ENCODE data around the gene ENPP6.

The ENPP6 gene

GRCh38 chr4:184238072-184238745 lies 20.5 kb upstream of the ENPP6 start:
- no peaks in the 10 kb centered on the region for H3K36me3 ChIP-seq (replicated peaks; ENCODE audit: insufficient read depth, low read length)
- H3K4me3 ChIP-seq (ENCODE audit: low read length), result no peak overlapping the region
- H3K4me2 ChIP-seq (ENCODE audit: low read depth, low read length), result no peak overlapping the region
- no peak for DNase-seq
- TF ChIP-seq EZH2phosphoT487 (IDR thresholded peaks at IDR 0.05; ENCODE audit: low read length), result no peak
- TF ChIP-seq CTCF (IDR thresholded peaks at IDR 0.05; ENCODE audit: low read length), result no peak
- TF ChIP-seq EZH2 (optimal IDR thresholded peaks at IDR 0.05; ENCODE audit: low read depth, low read length), result no peak
- no peak overlapping the region for H3K27ac ChIP-seq (ENCODE audit: low read length)
- no peak overlapping the region for H2AFZ ChIP-seq (ENCODE audit: low read length)
- no peaks in the 10 kb centered on the region for H3K9me2 ChIP-seq (replicated peaks; ENCODE audit: insufficient read depth, low read length)
- no peaks in the 10 kb centered on the region for H3K9me3 ChIP-seq (replicated peaks; ENCODE audit: insufficient read depth, low read length)
- no peaks in the 10 kb centered on the region for H3F3A ChIP-seq (ENCODE audit: insufficient read depth, low read length)
- no peaks in the 10 kb centered on the region for H4K20me1 ChIP-seq (ENCODE audit: insufficient read depth, low read length)
- no peaks in the 10 kb centered on the region for H3K4me1 ChIP-seq (ENCODE audit: low read length)
- H3K27me3 ChIP-seq (replicated peaks; ENCODE audit: insufficient read depth, low read length), result no peaks in the 10 kb centered on the region
- H3K9ac ChIP-seq (ENCODE audit: low read length), result no peak overlapping the region
- H3K79me2 ChIP-seq (ENCODE audit: low read length), result no peaks in the 10 kb centered on the region

- Histone ChIP-seq H3K9me3 (replicated peaks; ENCODE audit: insufficient read depth, low read length) (no peaks in the 10 kb centered on the region), H3K9ac (ENCODE audit: low read length) (no peak overlapping the region), H3K4me2 (ENCODE audit: low read depth, low read length) (no peak overlapping the region), H3K27ac (ENCODE audit: low read length) (no peak overlapping the region), H4K20me1 (ENCODE audit: insufficient read depth, low read length) (no peaks in the 10 kb centered on the region), H3K4me1 (ENCODE audit: low read length) (no peaks in the 10 kb centered on the region), H3K79me2 (ENCODE audit: low read length) (no peaks in the 10 kb centered on the region), H2AFZ (ENCODE audit: low read length) (no peak overlapping the region), H3F3A (ENCODE audit: insufficient read depth, low read length) (no peaks in the 10 kb centered on the region), H3K4me3 (ENCODE audit: low read length) (no peak overlapping the region), H3K36me3 (replicated peaks; ENCODE audit: insufficient read depth, low read length) (no peaks in the 10 kb centered on the region), H3K27me3 (replicated peaks; ENCODE audit: insufficient read depth, low read length) (no peaks in the 10 kb centered on the region), H3K9me2 (replicated peaks; ENCODE audit: insufficient read depth, low read length) (no peaks in the 10 kb centered on the region)
- TF ChIP-seq EZH2 (optimal IDR thresholded peaks at IDR 0.05; ENCODE audit: low read depth, low read length), result no peak
- TF ChIP-seq EZH2phosphoT487 (IDR thresholded peaks at IDR 0.05; ENCODE audit: low read length), result no peak
- TF ChIP-seq CTCF (IDR thresholded peaks at IDR 0.05; ENCODE audit: low read length), result no peak
- DNase-seq, result no peak
Observed at GRCh38 chr4:184237612-184238011, 19.9 kb upstream of the ENPP6 start.

DNA sequence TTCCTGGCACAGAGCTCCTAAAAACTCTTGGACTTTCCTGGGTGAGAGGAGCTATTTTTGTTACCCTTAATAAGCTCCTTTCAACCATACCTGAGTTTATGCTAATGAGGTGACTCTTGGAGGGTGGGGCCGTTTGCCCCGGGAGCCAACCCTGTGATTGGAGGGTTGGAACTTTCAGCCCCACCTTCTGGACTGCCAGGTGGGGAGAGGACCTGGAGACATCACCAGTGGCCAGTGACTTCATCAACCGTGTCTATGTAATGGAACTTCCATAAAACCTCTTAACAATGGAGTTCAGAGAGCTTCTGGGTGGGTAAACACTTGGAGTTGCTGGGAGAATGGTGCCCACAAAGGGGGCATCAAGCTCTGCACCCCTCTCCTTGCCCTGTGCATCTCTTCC lies 17.9 kb upstream of the ENPP6 start:
- Histone ChIP-seq H3K4me1 (ENCODE audit: low read length) (no peaks in the 10 kb centered on the region), H3K27ac (ENCODE audit: low read length) (no peak overlapping the region), H3F3A (ENCODE audit: insufficient read depth, low read length) (no peaks in the 10 kb centered on the region), H3K4me3 (ENCODE audit: low read length) (no peak overlapping the region), H3K9me3 (replicated peaks; ENCODE audit: insufficient read depth, low read length) (no peaks in the 10 kb centered on the region), H2AFZ (ENCODE audit: low read length) (no peak overlapping the region), H3K4me2 (ENCODE audit: low read depth, low read length) (no peak overlapping the region), H3K79me2 (ENCODE audit: low read length) (no peaks in the 10 kb centered on the region), H3K9me2 (replicated peaks; ENCODE audit: insufficient read depth, low read length) (no peaks in the 10 kb centered on the region), H3K36me3 (replicated peaks; ENCODE audit: insufficient read depth, low read length) (no peaks in the 10 kb centered on the region), H4K20me1 (ENCODE audit: insufficient read depth, low read length) (no peaks in the 10 kb centered on the region), H3K27me3 (replicated peaks; ENCODE audit: insufficient read depth, low read length) (no peaks in the 10 kb centered on the region), H3K9ac (ENCODE audit: low read length) (no peak overlapping the region)
- TF ChIP-seq EZH2 (optimal IDR thresholded peaks at IDR 0.05; ENCODE audit: low read depth, low read length), result no peak
- TF ChIP-seq EZH2phosphoT487 (IDR thresholded peaks at IDR 0.05; ENCODE audit: low read length), result no peak
- no peak for TF ChIP-seq CTCF (IDR thresholded peaks at IDR 0.05; ENCODE audit: low read length)
- no peak for DNase-seq
